Suprapubic skin (tissue), 4 donors: ENCODE data around the gene IQCE. TPM values are rescaled to one million over a fixed set of nuclear protein-coding genes. Genes with fewer than 3 reads are reported as not detected.
A peak's percentile ranks its signal among the peaks of the same experiment; 100 is the strongest.

ENCODE experiments used
- DNase-seq, 2 donors: peaks; one replicate each; pipeline ENCODE4 v3.0.0-alpha.2; 2019; ENCODE audit warnings: low spot score in 2 of 2
- H3K27ac ChIP-seq: fragments of 200-600 bp; sonication (generic); one replicate; pipeline ENCODE4 v1.5.1; 2019
- H3K27me3 ChIP-seq: fragments of 200-600 bp; sonication (generic); one replicate; pipeline ENCODE4 v1.5.1; 2019
- H3K36me3 ChIP-seq: fragments of 200-600 bp; sonication (generic); one replicate; pipeline ENCODE4 v1.5.1; 2019
- H3K4me1 ChIP-seq: fragments of 200-600 bp; sonication (generic); one replicate; pipeline ENCODE4 v1.5.1; 2019
- H3K4me3 ChIP-seq: fragments of 200-600 bp; sonication (generic); one replicate; pipeline ENCODE4 v1.5.1; 2019; ENCODE audit warnings: mild to moderate bottlenecking
- H3K9me3 ChIP-seq: fragments of 200-600 bp; sonication (generic); one replicate; pipeline ENCODE4 v1.5.1; 2019
- EP300 ChIP-seq: sonication (generic); formaldehyde crosslinking; IDR thresholded peaks from one replicate; pipeline ENCODE4 v1.6.1; 2017; ENCODE audit warnings: antibody characterized with exemption
- POLR2A ChIP-seq, 2 donors: fragments of 450-650 bp; IDR thresholded peaks; one replicate each; pipeline ENCODE4 v1.6.1; 2017; ENCODE audit warnings: antibody characterized with exemption in 2 of 2, mild to moderate bottlenecking in 2 of 2, moderate library complexity in 2 of 2
- POLR2AphosphoS5 ChIP-seq, 3 donors: sonication (generic); formaldehyde crosslinking; IDR thresholded peaks; one replicate each; pipeline ENCODE4 v1.6.1; 2017; ENCODE audit warnings: antibody characterized with exemption in 3 of 3
- WGBS: methylation state at CpG from one replicate; pipeline ENCODE4 v1.1.5; 2018; 5-methylcytosine and 5-hydroxymethylcytosine counted together
- total RNA-seq, 4 donors: library from RNA; depleted of rRNA; stranded (reverse); fragments of >200 nt; gene quantifications; one replicate each; pipeline ENCODE4 v1.1.0, GENCODE V29; 2016
- TF ChIP-seq, protein P1 (sequence below), 2 donors: fragments of 200-600 bp in 1 of 2; fragments of 450-650 bp in 1 of 2; sonication (generic) in 1 of 2; IDR thresholded peaks; one replicate each; pipeline ENCODE4 v1.5.1; 2016 to 2019; ENCODE audit warnings: antibody characterized with exemption in 2 of 2, mild to moderate bottlenecking in 1 of 2, moderate library complexity in 1 of 2

IQCE gene
- total RNA-seq, 4 donors from 2014 or later = 10.1 to 18.8 (median 15.7) TPM

DNA sequence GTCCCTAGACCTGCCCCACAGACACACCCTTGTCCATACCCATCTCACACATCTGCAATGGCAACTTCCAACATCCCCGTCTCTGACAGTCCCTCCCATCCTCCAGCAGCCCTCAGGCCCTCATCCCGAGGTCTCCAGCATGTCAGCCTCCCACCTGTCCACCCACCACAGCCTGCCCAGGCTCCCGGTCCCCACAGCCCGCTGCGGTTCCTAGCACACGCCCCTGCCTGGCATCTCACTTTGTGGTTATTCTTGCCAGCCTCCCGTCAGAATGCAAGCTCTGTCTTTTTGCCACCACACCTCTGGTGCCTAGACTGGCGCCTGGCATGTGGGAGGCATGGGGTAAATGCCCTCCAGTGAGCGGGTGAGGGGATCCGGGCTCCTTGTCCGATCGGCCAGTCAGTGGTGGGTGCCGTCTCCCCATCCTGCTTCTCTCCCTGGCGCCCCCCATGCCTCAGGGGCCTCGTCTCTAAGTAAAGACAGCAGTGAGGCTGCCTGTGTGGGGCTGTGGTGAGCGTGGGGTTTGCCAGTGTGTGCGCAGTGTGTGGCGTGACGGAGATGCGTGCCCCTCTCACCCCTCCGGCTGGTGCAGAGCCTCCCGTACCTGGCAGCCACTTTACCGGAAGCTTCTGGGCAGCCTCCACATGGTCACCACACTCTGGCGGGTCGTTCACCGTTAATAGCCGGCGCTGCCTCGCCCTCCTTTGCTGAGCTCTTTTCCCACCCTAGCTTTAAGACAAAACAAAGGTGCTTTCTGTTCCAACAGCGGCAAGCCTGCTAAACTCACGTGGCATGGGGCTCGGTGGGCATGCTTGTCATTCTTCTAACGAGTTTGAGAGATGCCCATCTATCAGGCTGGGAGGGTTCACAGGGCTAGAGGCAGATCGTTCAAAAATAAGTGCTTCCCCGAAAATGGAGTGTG lies 44.5 kb downstream of the IQCE start:
- no peaks in the 10 kb centered on the region for H3K9me3 ChIP-seq
- H3K4me3 ChIP-seq = no peak overlapping the region
- DNase-seq = no peak
- no peak overlapping the region for H3K27ac ChIP-seq
- no peaks in the 10 kb centered on the region for H3K27me3 ChIP-seq
- 88% methylated on average over 30 of the region's 35 CpGs for WGBS
- peaks cover 24% of the 10 kb centered on the region for H3K36me3 ChIP-seq
- no peak for TF ChIP-seq POLR2AphosphoS5 (IDR thresholded peaks at IDR 0.05)
- H3K4me1 ChIP-seq = peaks cover 24% of the 10 kb centered on the region

DNA sequence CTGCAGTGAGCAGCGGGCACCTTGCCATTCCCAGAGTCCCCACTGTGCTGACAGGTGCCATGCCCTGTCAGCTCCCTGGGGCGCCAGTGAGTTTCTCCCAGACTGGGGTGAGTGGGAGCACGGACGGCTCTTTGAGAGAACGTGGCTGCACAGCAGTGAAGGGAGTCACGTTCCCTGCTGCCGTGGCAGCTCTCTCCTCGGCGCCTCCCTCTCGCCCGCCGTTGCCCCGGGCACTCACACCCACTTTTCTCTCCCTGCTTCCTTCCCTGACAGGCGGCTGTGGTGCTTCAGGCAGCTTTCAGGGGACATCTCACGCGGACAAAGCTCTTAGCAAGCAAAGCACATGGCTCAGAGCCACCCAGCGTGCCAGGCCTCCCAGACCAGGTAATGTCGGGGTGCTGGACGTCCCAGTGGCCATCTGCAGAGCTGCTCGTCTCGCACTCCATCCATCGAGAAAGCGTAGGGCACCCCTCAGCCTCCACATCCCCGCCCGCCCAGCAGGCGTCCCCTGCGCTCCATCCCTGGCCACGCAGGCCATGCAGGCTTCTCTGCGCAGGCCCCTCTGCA lies 45.9 kb downstream of the IQCE start:
- DNase-seq = no peak
- H3K9me3 ChIP-seq = no peaks in the 10 kb centered on the region
- H3K27me3 ChIP-seq = no peaks in the 10 kb centered on the region
- peaks cover 24% of the 10 kb centered on the region for H3K4me1 ChIP-seq
- no peak for TF ChIP-seq EP300
- no peak for TF ChIP-seq POLR2A (IDR thresholded peaks at IDR 0.05)
- no peak for TF ChIP-seq POLR2AphosphoS5 (IDR thresholded peaks at IDR 0.05)
- TF ChIP-seq, protein P1, sequence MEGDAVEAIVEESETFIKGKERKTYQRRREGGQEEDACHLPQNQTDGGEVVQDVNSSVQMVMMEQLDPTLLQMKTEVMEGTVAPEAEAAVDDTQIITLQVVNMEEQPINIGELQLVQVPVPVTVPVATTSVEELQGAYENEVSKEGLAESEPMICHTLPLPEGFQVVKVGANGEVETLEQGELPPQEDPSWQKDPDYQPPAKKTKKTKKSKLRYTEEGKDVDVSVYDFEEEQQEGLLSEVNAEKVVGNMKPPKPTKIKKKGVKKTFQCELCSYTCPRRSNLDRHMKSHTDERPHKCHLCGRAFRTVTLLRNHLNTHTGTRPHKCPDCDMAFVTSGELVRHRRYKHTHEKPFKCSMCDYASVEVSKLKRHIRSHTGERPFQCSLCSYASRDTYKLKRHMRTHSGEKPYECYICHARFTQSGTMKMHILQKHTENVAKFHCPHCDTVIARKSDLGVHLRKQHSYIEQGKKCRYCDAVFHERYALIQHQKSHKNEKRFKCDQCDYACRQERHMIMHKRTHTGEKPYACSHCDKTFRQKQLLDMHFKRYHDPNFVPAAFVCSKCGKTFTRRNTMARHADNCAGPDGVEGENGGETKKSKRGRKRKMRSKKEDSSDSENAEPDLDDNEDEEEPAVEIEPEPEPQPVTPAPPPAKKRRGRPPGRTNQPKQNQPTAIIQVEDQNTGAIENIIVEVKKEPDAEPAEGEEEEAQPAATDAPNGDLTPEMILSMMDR (IDR thresholded peaks at IDR 0.05) = no peak
- no peak overlapping the region for H3K4me3 ChIP-seq
- H3K36me3 ChIP-seq = peaks cover 13% of the 10 kb centered on the region
- 94% methylated on average over 29 of the region's 29 CpGs for WGBS
- H3K27ac ChIP-seq = no peak overlapping the region

DNA sequence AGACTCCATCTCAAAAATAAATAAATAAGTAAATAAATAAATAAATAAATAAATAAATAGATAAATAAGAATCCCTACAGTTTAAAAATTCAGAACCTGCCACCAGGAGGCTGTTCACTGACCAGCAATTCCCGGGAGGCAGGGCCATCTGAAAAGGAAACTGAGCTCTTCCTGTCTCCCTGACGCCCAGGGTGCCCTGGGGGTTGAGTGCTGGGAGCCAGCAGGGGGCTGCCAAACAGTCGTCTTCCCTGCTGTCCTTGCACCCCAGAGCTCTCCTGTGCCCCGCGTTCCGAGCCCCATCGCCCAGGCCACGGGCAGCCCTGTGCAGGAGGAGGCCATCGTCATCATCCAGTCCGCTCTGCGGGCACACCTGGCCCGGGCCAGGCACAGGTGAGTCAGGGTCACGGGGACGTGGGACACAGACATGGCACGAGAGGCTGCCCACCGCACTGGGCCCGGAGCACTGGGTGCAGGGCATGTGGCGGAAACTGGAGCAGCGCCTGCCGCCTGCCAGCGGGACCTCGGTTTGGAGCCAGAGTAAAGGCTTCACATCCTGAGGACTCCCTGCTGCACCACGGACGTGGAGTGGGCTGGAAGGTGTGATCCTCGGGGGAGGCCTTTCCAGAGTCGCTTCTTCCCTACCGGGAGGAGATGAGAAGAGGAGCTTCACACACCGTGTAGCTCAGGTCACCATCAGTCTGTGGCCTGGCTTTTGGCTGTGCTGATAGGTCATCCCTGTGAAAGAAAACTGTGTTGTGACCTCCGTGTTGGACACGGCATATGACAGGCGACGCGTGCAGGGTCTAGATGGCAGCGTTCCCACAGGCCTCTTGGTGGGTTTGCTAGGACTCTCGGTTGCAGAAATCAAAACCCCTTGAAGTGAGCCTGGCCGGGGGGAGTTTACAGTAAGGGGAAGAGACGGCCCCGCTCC lies 47.1 kb downstream of the IQCE start:
- TF ChIP-seq EP300 = no peak
- no peak for TF ChIP-seq POLR2A (IDR thresholded peaks at IDR 0.05)
- TF ChIP-seq, protein P1 (IDR thresholded peaks at IDR 0.05) = no peak
- no peak for TF ChIP-seq POLR2AphosphoS5 (IDR thresholded peaks at IDR 0.05)
- Histone ChIP-seq H3K36me3 (peaks cover 6% of the 10 kb centered on the region), H3K9me3 (no peaks in the 10 kb centered on the region), H3K4me3 (no peak overlapping the region), H3K27ac (no peak overlapping the region), H3K4me1 (peaks cover 24% of the 10 kb centered on the region), H3K27me3 (no peaks in the 10 kb centered on the region)
- WGBS = 94% methylated on average over 16 of the region's 38 CpGs
- DNase-seq = no peak

DNA sequence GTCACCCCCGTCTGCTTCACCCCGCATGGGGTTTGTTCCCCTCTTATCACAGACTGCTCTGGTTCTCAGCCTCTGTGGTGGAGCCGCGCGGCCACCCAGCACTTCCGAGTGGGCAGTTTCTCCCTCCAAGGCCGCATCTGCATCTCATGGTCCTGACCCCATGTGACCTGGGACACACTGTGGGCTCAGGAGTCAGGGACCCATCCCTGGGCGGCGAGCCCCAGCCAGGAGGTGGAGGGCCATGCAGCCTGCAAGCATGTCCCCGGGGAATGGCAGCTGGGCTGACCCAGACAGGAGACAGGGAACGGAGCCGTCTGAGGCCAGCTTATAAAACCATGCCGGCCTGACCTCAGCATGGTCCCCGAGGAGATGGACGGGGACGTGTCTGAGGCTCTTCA lies 47.8 kb downstream of the IQCE start:
- TF ChIP-seq, protein P1 (IDR thresholded peaks at IDR 0.05) = no peak
- TF ChIP-seq POLR2AphosphoS5 (IDR thresholded peaks at IDR 0.05) (no peak), EP300 (no peak), POLR2A (IDR thresholded peaks at IDR 0.05) (no peak)
- WGBS = 95% methylated on average over 7 of the region's 16 CpGs
- DNase-seq = no peak
- H3K9me3 ChIP-seq = no peaks in the 10 kb centered on the region
- no peaks in the 10 kb centered on the region for H3K27me3 ChIP-seq
- peaks cover 4% of the 10 kb centered on the region for H3K36me3 ChIP-seq
- H3K4me3 ChIP-seq = no peak overlapping the region
- peaks cover 24% of the 10 kb centered on the region for H3K4me1 ChIP-seq
- peak overlapping the region; percentile 75 for H3K27ac ChIP-seq

- peaks cover 24% of the 10 kb centered on the region for H3K4me1 ChIP-seq
- 57% methylated on average over 26 of the region's 26 CpGs for WGBS
- DNase-seq = peak in 1 of 2 donors; percentile 88
- TF ChIP-seq POLR2AphosphoS5 (IDR thresholded peaks at IDR 0.05) = peak in 2 of 3 donors; percentile 38 to 54
- TF ChIP-seq, protein P1 (IDR thresholded peaks at IDR 0.05) = no peak
- TF ChIP-seq POLR2A (IDR thresholded peaks at IDR 0.05) = no peak
- TF ChIP-seq EP300 = no peak
- H3K9me3 ChIP-seq = no peaks in the 10 kb centered on the region
- H3K27me3 ChIP-seq = no peaks in the 10 kb centered on the region
- no peak overlapping the region for H3K4me3 ChIP-seq
- H3K27ac ChIP-seq = peak overlapping the region; percentile 75
- peaks cover 4% of the 10 kb centered on the region for H3K36me3 ChIP-seq
These were observed 48.5 kb downstream of the IQCE start for GRCh38 chr7:2607122-2607922.
